HEK293 (cell line): Measurements from ENCODE around the gene GRAMD4.

Experiments used
- CTCF ChIP-seq: fragments of 450-650 bp; formaldehyde crosslinking; IDR thresholded peaks from 2 replicates; pipeline ENCODE4 v1.5.1; 2016; ENCODE audit warnings: missing biosample characterization, missing genetic modification characterization
- INSM2 ChIP-seq: fragments of 450-650 bp; formaldehyde crosslinking; IDR thresholded peaks from 2 replicates; pipeline ENCODE4 v1.5.1; 2016; ENCODE audit warnings: missing biosample characterization, missing genetic modification characterization
- REST ChIP-seq: fragments of 450-650 bp; formaldehyde crosslinking; IDR thresholded peaks from 2 replicates; pipeline ENCODE4 v1.5.1; 2016; ENCODE audit warnings: missing biosample characterization, missing genetic modification characterization
- SETDB1 ChIP-seq: IDR thresholded peaks from one replicate; pipeline ENCODE4 v1.6.1; 2017; ENCODE audit warnings: mild to moderate bottlenecking, low read length, moderate library complexity, mixed read lengths; ENCODE audit not compliant: insufficient read length
- YY1 ChIP-seq: fragments of 450-650 bp; formaldehyde crosslinking; IDR thresholded peaks from 2 replicates; pipeline ENCODE4 v1.5.1; 2018; ENCODE audit warnings: missing biosample characterization, missing genetic modification characterization
- ZNF274 ChIP-seq, 2 experiments: fragments of 200-500 bp in 1 of 2; fragments of 450-650 bp in 1 of 2; sonication (Bioruptor generic) in 1 of 2; formaldehyde crosslinking in 1 of 2; IDR thresholded peaks; 2 replicates each; pipeline versions ENCODE4 v1.5.1 to v1.6.1; 2014 to 2016; ENCODE audit warnings: borderline replicate concordance in 1 of 2, inconsistent platforms in 1 of 2, low read length in 1 of 2, missing biosample characterization in 1 of 2, missing genetic modification characterization in 1 of 2
- ZNF777 ChIP-seq: fragments of 450-650 bp; formaldehyde crosslinking; IDR thresholded peaks from 2 replicates; pipeline ENCODE4 v1.5.1; 2017; ENCODE audit warnings: missing biosample characterization, missing genetic modification characterization, borderline replicate concordance
- ZNF830 ChIP-seq: fragments of 450-650 bp; IDR thresholded peaks from 2 replicates; pipeline ENCODE4 v1.5.0; 2018; ENCODE audit warnings: missing biosample characterization, missing genetic modification characterization, low read depth, mild to moderate bottlenecking, moderate library complexity

GRCh38 chr22:46676479-46676878 lies 56.3 kb downstream of the GRAMD4 start:
- TF ChIP-seq ZNF274 (IDR thresholded peaks at IDR 0.05; ENCODE audit: low read length) (no peak), ZNF274 (tag by site-specific recombination; IDR thresholded peaks at IDR 0.05; ENCODE audit: borderline replicate concordance) (no peak), ZNF777 (tag by site-specific recombination) (no peak), REST (tag by site-specific recombination) (no peak), INSM2 (no peak), ZNF830 (no peak), CTCF (tag by site-specific recombination) (no peak), YY1 (no peak), SETDB1 (no peak)
